Testis (tissue), 3 donors: Measurements from ENCODE around the gene CADPS2. TPM values are rescaled to one million over a fixed set of nuclear protein-coding genes. Genes with fewer than 3 reads are reported as not detected.

Experiments
- DNase-seq: peaks from one replicate; pipeline ENCODE4 v3.0.0-alpha.2; 2019
- H3K27ac ChIP-seq, 2 donors: fragments of 200-600 bp; sonication (generic); one replicate each; pipeline ENCODE4 v1.5.1; 2019
- H3K27me3 ChIP-seq: fragments of 200-600 bp; sonication (generic); one replicate; pipeline ENCODE4 v1.5.1; 2019
- H3K36me3 ChIP-seq: fragments of 200-600 bp; sonication (generic); one replicate; pipeline ENCODE4 v1.5.1; 2017; ENCODE audit warnings: low read depth; ENCODE audit errors: missing control alignments
- H3K4me1 ChIP-seq: fragments of 200-600 bp; sonication (generic); one replicate; pipeline ENCODE4 v1.5.1; 2019
- H3K4me3 ChIP-seq, 2 donors: fragments of 200-600 bp; sonication (generic); one replicate each; pipeline ENCODE4 v1.5.1; 2017 to 2019
- H3K9me3 ChIP-seq: fragments of 200-600 bp; sonication (generic); one replicate; pipeline ENCODE4 v1.5.1; 2017
- CTCF ChIP-seq, 3 experiments: fragments of 450-650 bp in 2 of 3; fragments of 200-600 bp in 1 of 3; sonication (generic) in 1 of 3; IDR thresholded peaks; one replicate each; pipeline ENCODE4 v1.5.1; 2016 to 2019; ENCODE audit warnings: antibody characterized with exemption in 3 of 3, mild to moderate bottlenecking in 2 of 3, moderate library complexity in 1 of 3
- POLR2A ChIP-seq: fragments of 450-650 bp; IDR thresholded peaks from one replicate; pipeline ENCODE4 v1.6.1; 2017; ENCODE audit warnings: antibody characterized with exemption, mild to moderate bottlenecking, moderate library complexity
- WGBS, 2 donors: methylation state at CpG; one replicate each; pipeline ENCODE4 v1.1.5; 2018; 5-methylcytosine and 5-hydroxymethylcytosine counted together
- intact Hi-C: fragments of 100-400 bp; cut with DNase I; formaldehyde crosslinking; loops from one replicate; pipeline ENCODE4 v1.15.1; 2023; ENCODE audit warnings: low total_unique reads
- polyA plus RNA-seq: library from polyadenylated mRNA; stranded (reverse); fragments of 350-450 nt; fragmentation: Illumina TruSeq; extraction: RNeasy Lipid Tissue Mini Kit (QIAGEN cat#74804); gene quantifications from one replicate; pipeline ENCODE4 v1.2.3, GENCODE V29; 2014; ENCODE audit warnings: low read depth, low replicate concordance; ENCODE audit not compliant: insufficient read depth
- total RNA-seq, 2 donors: library from RNA; depleted of rRNA; stranded (reverse); fragments of >200 nt; gene quantifications; one replicate each; pipeline ENCODE4 v1.2.3, GENCODE V29; 2016

Gene CADPS2
- total and polyA plus RNA-seq, 3 donors from 2014 or later, result 6.0 to 9.9 (median 9.3) TPM

GRCh38 chr7:122726881-122727280 lies 159.4 kb downstream of the CADPS2 start:
- TF ChIP-seq POLR2A (no peak), CTCF (IDR thresholded peaks at IDR 0.05) (no peak)
- Histone ChIP-seq H3K9me3 (no peaks in the 10 kb centered on the region), H3K4me3 (no peak overlapping the region), H3K36me3 (no peaks in the 10 kb centered on the region), H3K27me3 (no peaks in the 10 kb centered on the region), H3K4me1 (no peaks in the 10 kb centered on the region), H3K27ac (no peak overlapping the region)
- DNase-seq, result no peak
- intact Hi-C loops, result no loop called here
- 73 to 77% methylated on average over 2 of the region's 2 CpGs for WGBS, 2 donors

- no peaks in the 10 kb centered on the region for H3K36me3 ChIP-seq
- no peaks in the 10 kb centered on the region for H3K4me1 ChIP-seq
- no peaks in the 10 kb centered on the region for H3K27me3 ChIP-seq
- TF ChIP-seq POLR2A (no peak), CTCF (IDR thresholded peaks at IDR 0.05) (no peak)
- H3K4me3 ChIP-seq, result no peak overlapping the region
- no peaks in the 10 kb centered on the region for H3K9me3 ChIP-seq
- DNase-seq, result no peak
- WGBS, 2 donors, result 82 to 88% methylated on average over 4 of the region's 4 CpGs
- H3K27ac ChIP-seq, result no peak overlapping the region
- intact Hi-C loops, result no loop called here
These were observed 161.9 kb downstream of the CADPS2 start for GRCh38 chr7:122724366-122724765.

GRCh38 chr7:122719010-122719578 lies 167.2 kb downstream of the CADPS2 start:
- Histone ChIP-seq H3K4me1 (no peaks in the 10 kb centered on the region), H3K27ac (no peak overlapping the region), H3K27me3 (no peaks in the 10 kb centered on the region), H3K36me3 (no peaks in the 10 kb centered on the region), H3K4me3 (no peak overlapping the region), H3K9me3 (no peaks in the 10 kb centered on the region)
- intact Hi-C loops, result no loop called here
- WGBS, 2 donors, result 83% methylated on average over 4 of the region's 4 CpGs
- DNase-seq, result no peak
- TF ChIP-seq POLR2A, result no peak
- no peak for TF ChIP-seq CTCF (IDR thresholded peaks at IDR 0.05)

GRCh38 chr7:122717356-122718089 lies 168.7 kb downstream of the CADPS2 start:
- WGBS, 2 donors, result 95 to 99% methylated on average over 6 of the region's 6 CpGs
- no peak for DNase-seq
- Histone ChIP-seq H3K4me1 (no peaks in the 10 kb centered on the region), H3K27me3 (no peaks in the 10 kb centered on the region), H3K4me3 (no peak overlapping the region), H3K9me3 (no peaks in the 10 kb centered on the region), H3K36me3 (no peaks in the 10 kb centered on the region), H3K27ac (no peak overlapping the region)
- intact Hi-C loops, result no loop called here
- TF ChIP-seq CTCF (IDR thresholded peaks at IDR 0.05) (no peak), POLR2A (no peak)

- WGBS, 2 donors, result 88 to 96% methylated on average over 3 of the region's 3 CpGs
- H3K4me1 ChIP-seq, result no peaks in the 10 kb centered on the region
- no peaks in the 10 kb centered on the region for H3K27me3 ChIP-seq
- no peak for DNase-seq
- H3K9me3 ChIP-seq, result no peaks in the 10 kb centered on the region
- no peaks in the 10 kb centered on the region for H3K36me3 ChIP-seq
- no peak overlapping the region for H3K27ac ChIP-seq
- H3K4me3 ChIP-seq, result no peak overlapping the region
- no peak for TF ChIP-seq POLR2A
- no peak for TF ChIP-seq CTCF (IDR thresholded peaks at IDR 0.05)
- intact Hi-C loops, result no loop called here
These were observed 171.1 kb downstream of the CADPS2 start for GRCh38 chr7:122715183-122715582.
